HT1080 (cell line): ENCODE results near the gene MDGA2. TPM values are rescaled to one million over a fixed set of nuclear protein-coding genes. Genes with fewer than 3 reads are reported as not detected.

Experiments used
- DNase-seq: peaks from one replicate; pipeline ENCODE4 v3.0.0-alpha.2; 2015; ENCODE audit warnings: low read depth
- total RNA-seq: library from RNA; depleted of rRNA; stranded (reverse); fragments of >200 nt; shearing (Covaris generic); gene quantifications from 2 replicates; pipeline ENCODE4 v1.2.3, GENCODE V29; 2014

MDGA2 gene
- total RNA-seq, 1 experiment from 2014 or later, result 4.2 TPM

DNA sequence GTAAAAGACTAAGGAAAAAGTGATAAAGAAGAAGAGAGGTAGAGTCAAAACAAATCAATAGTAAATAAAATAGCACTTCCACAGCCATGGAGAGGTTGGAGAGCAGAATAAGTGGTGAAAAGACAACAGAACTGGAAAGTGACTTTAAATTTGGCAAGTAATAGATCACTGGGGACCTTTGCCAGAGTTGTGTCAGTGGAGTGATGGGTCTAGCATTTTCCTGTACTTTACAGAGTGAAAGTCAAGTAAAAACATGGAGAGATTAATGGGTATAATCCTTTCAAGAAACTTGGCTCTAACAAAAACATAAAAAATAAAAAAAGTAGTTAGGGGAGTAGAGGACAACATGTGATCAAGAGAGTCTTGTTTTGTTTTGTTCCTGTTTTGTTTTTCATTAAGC, 521.7 kb downstream of the MDGA2 start:
- no peak for DNase-seq

DNA sequence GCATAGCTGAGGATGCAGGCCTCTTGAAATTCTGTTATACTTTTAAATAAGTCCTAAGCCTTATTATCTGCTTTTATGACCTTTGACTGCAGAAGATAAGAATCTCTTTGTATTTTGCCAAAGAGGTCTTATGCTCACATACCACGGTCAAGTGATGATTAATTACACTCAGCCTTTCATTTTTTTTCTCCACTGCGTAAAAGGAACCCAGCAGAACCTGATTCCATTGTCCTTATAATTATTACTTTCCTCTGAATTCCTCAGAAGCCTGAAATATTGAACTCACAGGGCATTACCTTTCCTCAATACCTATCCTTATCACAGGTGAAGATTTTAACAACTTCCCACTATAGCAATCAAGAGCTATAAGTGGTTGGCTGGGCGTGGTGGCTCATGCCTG, 525.1 kb downstream of the MDGA2 start:
- no peak for DNase-seq

DNA sequence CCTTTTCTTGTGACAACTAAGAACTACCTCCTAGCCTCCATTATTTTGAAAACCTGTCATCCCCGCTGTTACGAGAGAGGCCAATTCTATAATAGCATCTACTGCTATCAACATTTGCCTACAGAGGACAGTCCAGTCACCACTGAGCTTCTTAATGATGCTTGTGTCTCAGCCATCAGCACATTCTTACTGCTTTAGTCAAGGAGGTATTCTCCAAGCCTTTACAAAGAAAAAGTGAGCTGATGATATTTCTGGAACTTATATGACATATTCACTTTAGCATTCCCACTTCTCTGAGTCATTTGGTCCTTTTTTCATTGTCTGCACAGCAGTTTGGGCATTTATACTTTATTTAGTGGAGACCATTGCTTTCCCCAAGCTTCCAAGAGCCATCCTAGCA, 526.1 kb downstream of the MDGA2 start:
- peak; percentile 63 for DNase-seq

DNA sequence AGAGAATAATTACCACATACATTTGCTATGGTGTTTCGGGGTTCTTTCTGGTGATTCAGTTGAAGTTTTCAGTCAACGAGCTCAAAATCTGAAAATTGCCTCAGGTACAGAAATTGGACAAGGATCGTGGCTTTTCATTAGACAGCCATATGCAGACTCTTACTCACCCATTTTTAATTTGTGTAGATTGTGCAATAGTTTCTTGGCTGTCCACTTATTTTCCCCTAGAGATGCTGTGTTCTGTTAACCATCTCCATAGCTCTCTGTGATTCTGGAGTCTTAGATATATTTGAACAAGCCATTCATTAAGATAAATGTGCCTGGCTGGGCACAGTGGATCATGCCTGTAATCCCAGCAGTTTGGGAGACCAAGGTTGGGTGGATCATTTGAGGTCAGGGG, 526.7 kb downstream of the MDGA2 start:
- no peak for DNase-seq

DNA sequence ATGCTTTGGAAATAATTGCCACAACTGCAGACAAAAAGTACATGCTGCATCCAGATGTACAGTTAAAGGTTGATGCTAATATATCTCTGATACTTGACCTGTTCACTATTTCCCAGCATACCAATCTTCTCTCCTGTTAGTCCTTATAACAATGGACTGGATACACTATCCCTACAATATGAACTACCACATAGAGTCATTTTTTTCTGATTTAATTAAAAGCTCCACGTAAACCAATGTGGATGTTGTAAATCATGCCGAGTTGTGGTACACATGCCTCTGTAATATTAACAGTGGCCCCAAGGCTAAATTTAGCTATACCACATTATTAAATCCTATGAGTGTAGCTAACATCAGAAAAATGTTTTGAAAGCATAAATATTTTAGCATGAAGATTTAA, 554.8 kb downstream of the MDGA2 start:
- DNase-seq, result no peak

DNA sequence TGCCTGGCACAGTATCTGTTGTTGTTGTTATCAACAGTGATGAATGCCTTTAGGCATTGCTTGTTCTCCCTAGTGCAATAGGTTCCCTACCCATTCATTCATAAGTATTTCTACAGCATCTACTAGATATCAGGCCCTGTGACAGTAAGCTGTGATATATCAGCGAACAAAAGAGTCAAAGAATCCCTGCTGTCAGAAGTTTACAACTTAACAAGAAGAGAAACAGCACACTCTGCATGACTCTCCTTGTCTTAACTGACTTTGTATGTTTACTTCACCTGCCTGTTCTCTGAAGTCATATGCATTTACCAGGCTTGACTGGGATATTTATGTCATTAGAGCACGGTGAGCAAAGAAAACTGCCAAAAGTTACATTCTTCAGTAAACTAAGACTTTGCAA, 571.6 kb downstream of the MDGA2 start:
- DNase-seq, result no peak

DNA sequence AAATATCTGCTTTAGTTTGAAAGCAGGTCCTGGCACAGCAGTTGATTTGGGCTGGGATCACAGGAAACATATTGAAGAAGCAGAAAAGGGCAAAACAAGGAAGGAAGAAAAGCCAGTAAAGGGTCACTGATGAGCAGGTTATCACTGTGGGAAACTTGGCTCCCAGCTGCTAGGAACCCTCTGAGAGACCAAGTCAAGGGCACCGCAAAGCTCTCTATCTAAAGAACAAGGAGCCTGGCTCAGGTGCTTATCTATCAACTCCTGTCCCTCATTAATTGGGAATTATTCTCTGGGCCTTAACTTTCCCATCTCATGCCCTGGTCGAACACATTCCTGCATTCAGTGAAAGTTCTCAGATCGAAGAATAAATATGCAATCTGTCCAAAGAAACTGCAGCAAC, 572.9 kb downstream of the MDGA2 start:
- DNase-seq, result no peak

DNA sequence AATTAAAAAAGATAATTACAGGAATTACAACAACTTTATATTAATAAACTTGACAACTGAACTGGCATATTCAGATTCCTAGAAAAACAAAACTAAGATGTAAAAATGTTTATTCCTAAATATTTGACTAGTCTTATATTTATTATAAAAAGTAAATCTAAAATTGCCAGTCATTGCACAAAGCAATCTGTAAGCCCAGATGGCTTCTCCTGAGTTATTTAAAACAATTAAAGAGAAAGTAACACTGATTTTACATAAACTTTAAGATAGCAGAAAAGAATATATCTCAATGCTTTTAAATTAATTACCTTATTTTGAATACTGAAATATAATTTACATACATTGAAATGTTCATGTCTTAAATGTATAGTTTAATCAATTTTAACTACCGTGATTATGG, 589.7 kb downstream of the MDGA2 start:
- DNase-seq, result no peak

DNA sequence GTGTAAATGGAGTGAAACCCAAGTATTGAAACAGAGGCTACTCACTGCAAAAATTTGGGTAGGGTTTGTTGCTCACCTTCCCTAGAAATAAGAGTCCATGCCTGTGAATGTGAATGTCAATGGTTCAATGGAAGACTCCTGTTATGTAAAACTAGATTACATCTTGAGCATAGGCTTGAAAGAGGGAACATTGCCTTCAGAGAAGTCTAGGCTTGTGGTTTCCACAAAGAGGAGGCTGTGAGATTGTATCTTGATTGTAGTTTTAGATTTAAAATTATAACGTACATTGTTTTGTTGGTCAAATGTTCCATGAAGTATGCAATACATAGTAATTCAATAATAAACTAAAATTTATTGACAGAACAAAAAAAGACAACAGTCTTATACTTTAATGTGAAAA, 610.1 kb downstream of the MDGA2 start:
- DNase-seq, result no peak

DNA sequence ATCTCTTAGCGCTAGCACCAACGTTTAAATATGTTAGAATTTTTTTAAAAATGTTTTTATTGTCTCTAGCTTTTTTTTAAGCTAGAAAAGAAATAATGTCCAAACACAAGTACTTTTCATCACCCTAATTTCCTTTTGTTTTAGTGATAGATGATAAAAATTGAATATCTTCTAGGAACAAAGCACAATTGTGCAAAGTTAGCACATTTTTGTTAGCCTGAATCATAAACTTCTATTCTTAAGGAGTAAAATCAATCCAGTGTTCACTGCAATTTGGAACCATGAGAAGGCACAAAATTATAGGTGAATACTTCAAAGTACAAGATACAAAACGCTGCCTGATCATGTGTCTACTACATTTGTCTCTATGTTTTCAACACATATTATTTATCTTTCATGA, 615.4 kb downstream of the MDGA2 start:
- no peak for DNase-seq

DNA sequence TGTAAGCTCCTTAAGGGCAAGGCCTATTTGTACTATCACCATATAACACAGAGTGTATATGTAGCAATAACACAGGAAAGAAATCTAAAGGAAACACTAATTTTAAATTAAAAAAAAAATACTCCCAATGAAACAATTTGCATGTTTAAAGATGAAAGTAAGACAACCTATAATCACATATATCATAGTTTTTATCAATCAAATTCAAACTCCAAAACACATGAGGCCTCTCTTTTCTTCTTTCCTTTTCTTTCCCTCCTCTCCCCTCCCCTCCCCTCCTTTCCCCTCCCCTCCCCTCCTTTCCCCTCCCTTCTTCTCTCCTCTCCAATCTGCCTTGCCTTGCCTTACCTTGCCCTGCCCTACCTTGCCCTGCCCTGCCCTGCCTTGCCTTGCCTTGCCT, 618.0 kb downstream of the MDGA2 start:
- DNase-seq, result no peak

DNA sequence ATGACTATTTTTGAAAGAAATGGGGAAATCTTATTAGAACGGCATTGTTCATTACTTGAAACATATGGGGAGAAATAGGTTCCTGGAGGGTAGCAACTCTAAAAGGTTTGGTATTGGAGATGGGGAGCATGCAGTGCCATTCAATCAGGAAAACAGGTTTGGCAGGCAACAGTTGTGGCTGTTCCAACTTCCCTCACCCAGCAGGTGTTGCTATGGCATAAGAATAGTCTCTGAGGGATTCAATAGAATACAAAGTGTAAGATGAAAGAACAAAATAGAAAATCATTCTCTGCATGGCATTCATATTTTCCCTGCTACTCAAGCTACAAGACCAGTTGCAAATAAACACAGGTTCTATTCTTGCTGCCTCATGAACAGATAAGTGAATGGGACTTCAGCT, 630.6 kb downstream of the MDGA2 start:
- peak; percentile 10 for DNase-seq

DNA sequence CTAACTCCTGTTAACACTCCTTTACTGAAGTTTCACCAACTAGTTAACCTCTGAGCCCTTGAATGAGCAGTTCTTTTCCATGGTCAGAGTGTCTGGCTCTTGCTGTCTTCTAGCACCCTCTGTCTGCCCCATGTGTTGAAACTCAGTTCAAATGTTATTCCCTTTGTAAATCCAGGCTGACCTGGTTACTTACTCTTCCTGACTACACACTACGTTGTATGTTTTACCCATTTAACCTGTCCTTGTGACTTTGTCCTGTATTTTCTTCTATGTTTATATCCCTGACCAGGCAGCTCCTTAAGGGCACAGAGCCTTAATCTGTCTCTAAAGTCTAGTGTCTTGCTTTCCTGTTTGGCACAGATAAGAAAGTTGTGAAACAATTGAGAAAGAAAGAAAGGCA, 634.9 kb downstream of the MDGA2 start:
- peak; percentile 41 for DNase-seq

DNA sequence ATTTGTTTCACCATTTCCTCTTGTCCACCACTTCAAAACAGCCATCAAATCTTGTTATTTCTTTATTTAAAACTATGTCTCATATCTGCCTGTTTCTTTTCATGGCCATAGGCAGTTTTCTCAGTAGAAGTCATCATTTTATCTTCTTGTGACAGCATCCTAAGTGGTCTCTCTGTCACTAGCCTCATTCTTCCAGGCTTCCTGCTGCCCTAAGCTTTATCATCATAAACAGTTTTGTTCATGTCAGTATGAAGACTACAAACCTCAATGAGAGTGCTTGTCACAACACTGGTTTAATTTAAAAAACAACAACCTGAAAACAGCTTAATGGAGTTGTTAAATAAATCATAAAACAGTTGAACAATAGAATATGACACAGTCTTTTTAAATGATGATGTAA, 636.1 kb downstream of the MDGA2 start:
- no peak for DNase-seq

DNA sequence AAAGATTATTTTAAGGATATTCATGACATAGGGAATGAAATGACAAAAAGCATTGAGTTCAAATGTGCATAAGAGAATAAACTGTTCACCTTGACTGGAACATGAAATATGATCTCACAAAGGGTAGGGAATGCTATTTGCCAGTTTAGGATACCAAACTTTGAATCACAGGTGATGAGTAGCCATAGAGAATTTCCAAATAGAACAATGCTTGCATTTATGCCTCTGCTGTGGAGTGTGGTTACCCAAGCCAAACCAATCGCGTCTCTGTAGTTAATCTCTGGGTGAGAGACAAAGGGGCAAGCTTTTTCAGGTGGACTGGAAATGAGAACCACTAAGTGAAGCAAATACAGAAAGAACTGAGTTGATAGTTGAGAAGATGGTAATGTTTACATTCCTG, 652.7 kb downstream of the MDGA2 start:
- DNase-seq, result no peak

DNA sequence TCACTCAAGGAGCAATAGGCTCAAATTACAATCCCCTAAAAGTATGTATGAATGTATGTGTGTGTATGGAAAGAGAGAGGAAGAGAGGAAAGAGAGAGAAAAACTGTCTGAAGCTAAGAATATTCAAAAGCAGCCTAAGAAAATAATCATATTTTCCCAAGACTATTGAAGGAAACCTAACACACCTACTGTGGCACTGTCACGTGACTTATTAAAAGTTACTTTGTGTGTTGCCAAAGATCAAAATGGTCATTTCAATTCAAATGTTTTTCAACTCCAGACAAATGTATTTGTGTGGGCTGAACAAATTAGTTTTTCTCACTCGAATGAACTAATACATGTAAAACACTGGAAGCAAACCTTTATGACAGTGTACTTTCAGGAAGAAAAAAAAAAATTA, 654.9 kb downstream of the MDGA2 start:
- no peak for DNase-seq

DNA sequence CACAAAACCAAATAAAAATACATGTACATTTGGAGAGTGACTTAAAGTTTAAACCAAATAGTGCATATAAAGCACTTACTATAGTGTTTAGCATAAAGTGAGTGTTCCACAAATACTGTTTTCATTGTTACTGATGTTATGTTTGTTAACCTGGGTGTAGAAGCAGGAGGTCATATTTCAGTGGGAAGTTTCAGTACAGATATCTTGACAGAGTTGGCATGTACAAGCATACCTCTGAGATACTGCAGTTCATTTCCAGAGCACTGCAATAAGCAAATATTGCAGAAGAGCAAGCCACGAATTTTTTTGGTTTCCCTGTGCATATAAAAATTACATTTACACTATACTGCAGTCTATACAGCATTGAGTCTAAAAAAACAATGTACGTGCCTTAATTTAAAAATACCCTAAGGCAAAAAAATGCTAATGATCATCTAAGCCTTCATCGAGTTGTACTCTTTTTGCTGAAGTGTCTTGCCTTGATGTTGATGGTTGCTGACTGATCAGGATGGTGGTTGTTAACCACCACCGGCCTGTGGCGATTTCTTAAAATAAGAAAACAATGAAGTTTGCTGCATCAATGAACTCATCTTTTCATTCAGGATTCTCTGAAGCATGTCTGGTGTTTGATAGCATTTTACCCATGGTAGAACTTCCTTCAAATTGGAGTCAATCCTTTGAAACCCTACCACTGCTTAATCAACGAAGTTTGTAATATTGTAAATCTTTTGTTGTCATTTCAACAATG, 662.7 kb downstream of the MDGA2 start:
- DNase-seq, result no peak

DNA sequence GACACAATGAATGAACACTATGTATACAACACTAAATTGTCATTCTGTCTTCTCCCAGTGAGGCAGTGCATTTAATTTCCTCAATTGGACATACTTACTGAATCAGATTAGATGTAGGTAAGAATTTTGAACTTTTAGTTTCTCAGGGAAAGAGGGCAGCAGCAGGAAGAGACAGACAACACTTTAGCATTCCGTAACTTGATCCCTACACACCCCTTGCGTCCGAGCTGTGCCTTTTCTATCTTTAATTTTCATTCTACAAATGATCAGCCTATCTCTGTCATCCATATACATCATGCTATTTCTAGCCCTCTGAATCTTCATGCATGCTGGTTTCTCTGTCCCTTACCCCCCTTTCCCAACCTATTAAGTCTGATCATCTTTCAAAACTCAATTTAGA, 665.8 kb downstream of the MDGA2 start:
- DNase-seq, result no peak

DNA sequence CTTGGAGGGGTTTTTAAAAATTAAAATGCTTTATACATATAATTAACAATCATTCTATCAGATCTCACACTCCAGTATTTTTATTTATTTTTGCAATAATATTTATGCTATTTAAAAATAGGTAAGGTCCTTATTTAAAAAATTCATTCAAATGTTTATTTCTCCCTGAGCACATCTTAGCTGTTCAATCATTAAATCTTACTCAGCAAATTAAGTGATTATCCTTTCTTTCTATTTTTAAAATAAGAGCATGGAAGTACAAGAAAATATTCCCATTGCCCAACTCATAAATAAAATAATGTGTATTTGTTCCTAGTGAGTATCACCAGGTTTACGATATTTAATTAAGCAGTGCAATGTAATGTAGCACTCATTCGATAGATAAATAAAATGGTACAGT, 666.7 kb downstream of the MDGA2 start:
- DNase-seq, result no peak

DNA sequence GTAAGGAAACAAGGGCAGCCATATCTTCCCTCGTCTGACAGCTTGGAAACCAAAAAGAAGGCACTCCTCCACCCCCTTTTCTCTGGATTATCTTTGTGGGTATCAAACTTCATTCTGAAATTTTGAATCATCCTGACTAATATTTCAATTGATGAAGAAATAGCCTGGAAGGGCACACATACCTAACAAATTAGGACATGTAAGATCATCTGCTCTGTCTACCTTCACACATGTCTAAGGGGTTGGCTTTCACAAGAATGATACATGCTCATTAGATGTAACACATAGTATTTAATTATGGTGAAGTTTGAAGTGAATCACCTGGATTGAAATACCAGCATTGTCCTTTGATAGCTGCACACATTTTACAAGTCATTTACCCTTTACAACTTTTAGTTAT, 675.7 kb downstream of the MDGA2 start:
- DNase-seq, result no peak

DNA sequence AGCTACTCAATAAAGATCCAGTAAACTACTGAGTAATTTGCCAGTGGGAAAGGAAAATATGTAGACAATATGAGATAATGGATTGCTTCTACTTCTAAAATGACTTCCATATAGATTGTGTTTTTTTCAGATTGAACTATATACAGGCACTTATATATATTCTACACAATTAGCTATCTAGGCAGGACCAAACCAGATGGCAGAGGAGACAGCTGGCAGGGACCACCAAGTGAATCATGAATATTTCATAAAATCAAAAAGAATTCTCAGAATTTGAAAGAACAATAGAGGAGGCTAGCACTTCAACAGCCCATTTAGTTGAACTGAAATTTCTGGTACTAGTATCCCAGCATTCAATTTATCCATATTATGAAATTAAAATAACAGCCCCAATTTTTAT, 685.8 kb downstream of the MDGA2 start:
- DNase-seq, result no peak

DNA sequence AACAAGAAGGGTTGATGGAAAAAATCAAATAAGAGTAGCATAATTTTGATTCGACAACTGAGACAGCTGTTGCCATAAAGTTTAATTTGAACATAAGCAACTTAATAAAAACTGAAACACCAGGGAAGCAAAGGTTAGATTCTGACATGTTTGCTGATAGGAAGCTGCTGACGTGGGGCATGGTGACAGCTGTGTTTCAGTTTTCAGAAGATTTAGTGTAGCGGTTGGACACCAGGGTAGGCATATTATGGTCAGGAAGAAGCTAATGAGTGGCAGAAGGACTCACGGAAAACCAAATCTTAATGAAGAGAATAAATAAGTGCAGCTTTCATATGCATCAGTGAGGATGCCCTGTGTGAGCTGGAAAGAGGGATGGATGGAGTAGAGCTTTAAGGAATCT, 687.1 kb downstream of the MDGA2 start:
- no peak for DNase-seq

DNA sequence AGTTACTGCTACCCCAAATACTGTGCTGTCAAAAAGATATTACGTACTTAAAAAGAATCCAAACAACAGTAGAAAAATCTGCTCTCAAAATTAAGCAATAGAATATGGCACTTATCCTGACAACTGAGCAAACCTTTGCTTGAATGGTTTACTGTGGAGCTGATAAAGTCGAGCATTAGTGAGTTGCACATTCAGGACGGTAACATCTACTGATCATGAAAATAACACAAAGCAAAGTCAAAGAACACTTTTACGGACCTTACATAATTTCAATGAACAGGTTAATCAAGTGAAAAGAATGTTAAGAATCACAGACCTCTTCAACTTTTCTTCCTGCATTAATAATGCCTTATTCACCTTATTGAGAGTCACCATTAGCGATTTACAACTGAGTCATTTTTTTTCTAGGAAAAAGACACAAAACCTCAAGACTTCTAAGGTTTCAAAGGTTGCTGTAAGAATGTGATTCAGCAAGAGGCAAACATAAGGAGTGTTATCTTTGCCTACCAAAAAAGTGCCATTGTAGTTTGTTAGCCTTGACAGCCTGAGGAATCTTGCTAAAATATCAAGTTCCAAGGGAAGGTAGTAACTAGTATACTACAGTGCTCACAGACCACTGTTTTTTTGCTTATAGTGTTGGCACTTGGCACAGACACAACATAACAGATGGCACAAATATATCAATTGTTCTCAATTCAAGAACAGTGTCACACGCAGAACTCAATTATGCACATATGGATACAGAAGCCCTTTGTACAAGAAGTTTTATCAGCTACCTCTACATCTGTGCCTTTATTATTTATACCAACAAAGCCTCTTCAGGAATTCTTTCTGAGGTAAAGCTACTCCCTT, 689.6 kb downstream of the MDGA2 start:
- peak; percentile 68 for DNase-seq
